Activated CD4-positive, CD25-positive, alpha-beta regulatory T cell treated with anti-CD3 and anti-CD28 coated beads, Interleukin-2, amount 50 U/mL, for 72 hours (primary cell): ENCODE data around the gene IVD.

Experiments
- DNase-seq: peaks from one replicate; pipeline ENCODE4 v3.0.0; 2021

IVD gene

GRCh38 chr15:40405501-40406381, at the start of gene IVD:
IVD (plus strand) TSS chr15:40405795; CDS start chr15:40405828, 33 bp downstream.
- peak; percentile 80 for DNase-seq

- no peak for DNase-seq
Observed at GRCh38 chr15:40355976-40356585, 49.5 kb upstream of the IVD start.

- DNase-seq: no peak
Observed at GRCh38 chr15:40357246-40357645, 48.3 kb upstream of the IVD start.

GRCh38 chr15:40357723-40358470, 47.7 kb upstream of the IVD start, which contains the start of gene DISP2:
DISP2 (plus strand) TSS chr15:40358219; CDS start chr15:40358322, 103 bp downstream.
- DNase-seq: peak; percentile 91

- DNase-seq: peak; percentile 54
Observed at GRCh38 chr15:40358471-40359353, 46.9 kb upstream of the IVD start.

- DNase-seq: no peak
Observed at GRCh38 chr15:40360015-40360414, 45.6 kb upstream of the IVD start.

- DNase-seq: no peak
Observed at GRCh38 chr15:40361640-40362039, 44.0 kb upstream of the IVD start.

- DNase-seq: no peak
Observed at GRCh38 chr15:40363611-40364010, 42.0 kb upstream of the IVD start.

- DNase-seq: no peak
Observed at GRCh38 chr15:40364251-40364650, 41.3 kb upstream of the IVD start.

- DNase-seq: no peak
Observed at GRCh38 chr15:40365016-40365415, 40.6 kb upstream of the IVD start.

- no peak for DNase-seq
Observed at GRCh38 chr15:40365624-40366456, 39.8 kb upstream of the IVD start.

- DNase-seq: no peak
Observed at GRCh38 chr15:40366457-40367370, 38.9 kb upstream of the IVD start.

GRCh38 chr15:40367371-40367685, 38.3 kb upstream of the IVD start:
- no peak for DNase-seq

GRCh38 chr15:40367686-40368611, 37.6 kb upstream of the IVD start:
- peak; percentile 81 for DNase-seq

- no peak for DNase-seq
Observed at GRCh38 chr15:40368719-40369473, 36.7 kb upstream of the IVD start.

GRCh38 chr15:40369474-40369869, 36.1 kb upstream of the IVD start:
- DNase-seq: no peak

GRCh38 chr15:40369971-40370370, 35.6 kb upstream of the IVD start:
- no peak for DNase-seq

GRCh38 chr15:40372981-40373380, 32.6 kb upstream of the IVD start:
- DNase-seq: no peak

GRCh38 chr15:40377606-40378005, 28.0 kb upstream of the IVD start:
- DNase-seq: no peak
